Naive thymus-derived CD4-positive, alpha-beta T cell (primary cell): Measurements from ENCODE around the gene TTC19. TPM values are rescaled to one million over a fixed set of nuclear protein-coding genes. Genes with fewer than 3 reads are reported as not detected.

Experiments
- ATAC-seq: fragments of 150-1000 bp; cut with Tn5 transposase; 2 replicates; pipeline ENCODE4 v1.10.0; 2021; ENCODE audit warnings: mild to moderate bottlenecking, moderate library complexity
- CTCF ChIA-PET: fragments of 350-600 bp; sonication (Branson Sonifier 250); formaldehyde crosslinking; loops from one replicate; lab custom pipeline; 2021; ENCODE audit warnings: antibody characterized with exemption; lab: Charles Lee
- POLR2A ChIA-PET: fragments of 350-600 bp; sonication (Branson Sonifier 250); formaldehyde crosslinking; loops from one replicate; lab custom pipeline; 2021; ENCODE audit warnings: antibody characterized with exemption, inconsistent platforms; lab: Charles Lee
- DNase-seq, 9 donors: peaks; one replicate each; pipeline versions ENCODE4 v3.0.0 to v3.0.0-alpha.2; 2020 to 2022; ENCODE audit warnings: mixed read lengths in 1 of 9
- H3K27ac ChIP-seq: one replicate; pipeline ENCODE4 v1.7.0; 2013; ENCODE audit warnings: mild to moderate bottlenecking, low read depth, low read length, moderate library complexity
- H3K27me3 ChIP-seq, 2 donors: one replicate each; pipeline ENCODE4 v1.7.0; 2013; ENCODE audit warnings: low read length in 2 of 2, mild to moderate bottlenecking in 2 of 2, moderate library complexity in 2 of 2; ENCODE audit not compliant: control insufficient read depth in 2 of 2, insufficient read depth in 2 of 2
- H3K36me3 ChIP-seq, 3 experiments: 1 replicate in 2 of 3; 2 replicates in 1 of 3; pipeline ENCODE4 v1.7.0; 2013; ENCODE audit warnings: low read length in 3 of 3, mild to moderate bottlenecking in 3 of 3, moderate library complexity in 1 of 3; ENCODE audit not compliant: insufficient read depth in 3 of 3, control insufficient read depth in 2 of 3
- H3K4me1 ChIP-seq, 2 donors: one replicate each; pipeline ENCODE4 v1.7.0; 2013; ENCODE audit warnings: low read length in 2 of 2, mild to moderate bottlenecking in 2 of 2, moderate library complexity in 1 of 2; ENCODE audit not compliant: control insufficient read depth in 2 of 2, insufficient read depth in 2 of 2
- H3K4me3 ChIP-seq: 2 replicates; pipeline ENCODE4 v1.7.0; 2013; ENCODE audit warnings: mild to moderate bottlenecking, low read length
- H3K9me3 ChIP-seq, 3 experiments: 1 replicate in 2 of 3; 2 replicates in 1 of 3; pipeline ENCODE4 v1.7.0; 2013; ENCODE audit warnings: low read length in 3 of 3; ENCODE audit not compliant: control insufficient read depth in 2 of 3
- H3K27ac Mint-ChIP-seq, 9 donors: one replicate each; pipeline ENCODE4 v1.8.0; 2020 to 2022; ENCODE audit warnings: mixed read lengths in 9 of 9, mild to moderate bottlenecking in 8 of 9, moderate library complexity in 5 of 9, inconsistent platforms in 2 of 9
- H3K27me3 Mint-ChIP-seq, 5 donors: one replicate each; pipeline ENCODE4 v1.8.0; 2021 to 2022; ENCODE audit warnings: mixed read lengths in 5 of 5, mild to moderate bottlenecking in 1 of 5
- H3K36me3 Mint-ChIP-seq, 5 donors: one replicate each; pipeline ENCODE4 v1.8.0; 2020 to 2022; ENCODE audit warnings: mixed read lengths in 5 of 5, mild to moderate bottlenecking in 3 of 5, inconsistent platforms in 1 of 5
- H3K4me1 Mint-ChIP-seq, 7 donors: one replicate each; pipeline ENCODE4 v1.8.0; 2020 to 2022; ENCODE audit warnings: mixed read lengths in 7 of 7, mild to moderate bottlenecking in 3 of 7, inconsistent platforms in 1 of 7
- H3K4me3 Mint-ChIP-seq, 10 donors: one replicate each; pipeline ENCODE4 v1.8.0; 2020 to 2022; ENCODE audit warnings: mild to moderate bottlenecking in 10 of 10, mixed read lengths in 10 of 10, moderate library complexity in 6 of 10, inconsistent platforms in 2 of 10
- H3K9me3 Mint-ChIP-seq, 11 donors: one replicate each; pipeline ENCODE4 v1.8.0; 2020 to 2022; ENCODE audit warnings: mixed read lengths in 11 of 11, mild to moderate bottlenecking in 4 of 11, inconsistent platforms in 1 of 11, moderate library complexity in 1 of 11
- intact Hi-C, 2 donors: fragments of 100-400 bp; cut with micrococcal nuclease; formaldehyde crosslinking; loops; one replicate each; pipeline ENCODE4 v1.15.1; 2023
- polyA plus RNA-seq, 2 donors: library from polyadenylated mRNA; unstranded; fragments of 300-500 nt; fragmentation: Illumina TruSeq; gene quantifications; one replicate each; pipeline ENCODE4 v1.2.3, GENCODE V29; 2021
- total RNA-seq, 6 experiments: library from RNA in 5 of 6; stranded (reverse) in 5 of 6; gene quantifications; 1 replicate in 5 of 6; 2 replicates in 1 of 6; pipeline ENCODE4 v1.2.3 and lab custom pipeline; 2021 to 2026

The TTC19 gene
- total and polyA plus RNA-seq, 7 experiments from 2014 or later: 32.8 to 61.6 (median 35.9) TPM

GRCh38 chr17:15966183-15966878 is 33.3 kb upstream of the TTC19 start:
- no peaks in the 10 kb centered on the region for H3K27me3 ChIP-seq
- no peaks in the 10 kb centered on the region for H3K9me3 Mint-ChIP-seq
- ATAC-seq (peak; percentile 56), DNase-seq (peak in 4 of 9 donors; percentile 6 to 25 (median 12))
- H3K36me3 ChIP-seq: no peaks in the 10 kb centered on the region
- H3K4me1 Mint-ChIP-seq: peaks cover 10 to 36% (median 25%) of the 10 kb centered on the region in 7 donors
- H3K27me3 Mint-ChIP-seq: peaks cover 0 to 35% (median 5%) of the 10 kb centered on the region in 5 donors
- H3K4me3 Mint-ChIP-seq: peak overlapping the region in 9 of 10 donors; percentile 42 to 79 (median 68)
- H3K27ac Mint-ChIP-seq: peak overlapping the region in 8 of 9 donors; percentile 38 to 98 (median 90)
- no peaks in the 10 kb centered on the region for H3K9me3 ChIP-seq
- ChIA-PET CTCF (interaction anchor here (0.6 kb wide), 1 partner anchor 29 kb away, joined by 4 read pairs; no protein-coding TSS in a partner anchor), POLR2A (interaction anchor here (0.6 kb wide), 1 partner anchor 158 kb away, joined by 4 read pairs; no protein-coding TSS in a partner anchor)
- H3K4me3 ChIP-seq: no peak overlapping the region
- intact Hi-C loops: no loop called here
- peaks cover 0 to 10% of the 10 kb centered on the region in 2 donors for H3K4me1 ChIP-seq
- peak overlapping the region; percentile 50 for H3K27ac ChIP-seq
- H3K36me3 Mint-ChIP-seq: no peaks in the 10 kb centered on the region

DNA sequence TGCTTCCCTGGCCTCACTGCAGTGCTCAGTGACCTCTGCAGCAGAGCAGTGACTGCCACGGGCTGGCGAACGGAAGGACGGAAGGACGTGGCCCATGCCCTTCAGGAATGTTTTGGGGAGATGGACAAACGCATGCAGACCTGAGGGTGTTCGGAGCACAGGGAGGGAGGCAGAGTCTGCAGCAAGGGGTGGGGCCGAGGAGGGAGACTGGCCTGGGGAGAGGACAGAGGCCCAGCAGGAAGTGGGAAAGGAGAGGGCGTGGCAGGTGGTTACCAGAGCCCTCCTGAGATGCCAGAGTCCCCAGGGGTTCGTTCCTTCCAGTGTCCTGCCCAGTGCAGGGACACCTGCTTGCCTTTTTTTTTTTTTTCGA is 32.8 kb upstream of the TTC19 start:
- POLR2A ChIA-PET: no interaction called here
- Mint-ChIP-seq H3K4me3 (peak overlapping the region in 9 of 10 donors; percentile 42 to 79 (median 68)), H3K4me1 (peaks cover 8 to 36% (median 25%) of the 10 kb centered on the region in 7 donors), H3K27ac (peak overlapping the region in 8 of 9 donors; percentile 38 to 98 (median 90)), H3K36me3 (no peaks in the 10 kb centered on the region), H3K27me3 (peaks cover 0 to 29% (median 5%) of the 10 kb centered on the region in 5 donors), H3K9me3 (no peaks in the 10 kb centered on the region)
- DNase-seq (no peak), ATAC-seq (peak; percentile 22)
- Histone ChIP-seq H3K9me3 (no peaks in the 10 kb centered on the region), H3K27ac (peak overlapping the region; percentile 50), H3K36me3 (no peaks in the 10 kb centered on the region), H3K4me3 (no peak overlapping the region), H3K27me3 (no peaks in the 10 kb centered on the region), H3K4me1 (peaks cover 0 to 10% of the 10 kb centered on the region in 2 donors)
- intact Hi-C loops: no loop called here
- CTCF ChIA-PET: interaction anchor here (0.6 kb wide), 1 partner anchor 29 kb away, joined by 4 read pairs; no protein-coding TSS in a partner anchor

DNA sequence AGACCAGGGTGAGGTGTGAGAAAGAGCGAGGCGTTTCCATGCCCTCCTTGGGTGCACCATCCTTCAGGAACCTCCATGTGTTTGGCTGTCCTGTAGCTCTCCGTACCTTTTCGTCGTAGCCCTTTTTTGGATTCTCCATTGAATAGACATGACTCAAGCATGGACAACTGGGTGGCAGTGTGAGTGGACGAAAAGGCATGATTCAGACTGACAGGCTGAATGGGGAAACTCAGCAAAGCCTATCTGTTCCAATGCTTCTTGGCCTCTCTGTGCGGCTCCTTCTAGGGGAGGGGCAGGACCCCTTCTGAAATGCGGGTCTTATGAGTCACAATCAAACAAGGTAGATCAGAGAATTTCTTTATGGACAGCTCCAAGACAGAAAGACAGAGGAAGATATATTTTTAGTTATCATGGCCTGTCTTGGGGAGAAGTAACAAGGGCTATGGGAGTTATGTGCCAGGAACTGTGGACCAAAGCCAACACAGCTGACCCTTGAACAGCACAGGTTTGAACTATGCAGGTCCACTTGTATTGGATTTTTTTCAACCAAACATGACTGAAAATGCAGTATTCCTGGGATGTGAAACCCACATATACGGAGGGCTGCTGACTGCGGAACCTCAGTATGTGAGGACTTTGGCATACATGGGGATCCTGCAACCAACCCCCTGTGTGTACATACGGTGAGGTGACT is 31.8 kb upstream of the TTC19 start:
- no peaks in the 10 kb centered on the region for H3K9me3 ChIP-seq
- Mint-ChIP-seq H3K27me3 (peaks cover 0 to 32% (median 5%) of the 10 kb centered on the region in 5 donors), H3K4me1 (peaks cover 8 to 36% (median 25%) of the 10 kb centered on the region in 7 donors), H3K4me3 (peak overlapping the region in 2 of 10 donors; percentile 17 to 33), H3K27ac (peak overlapping the region in 6 of 9 donors; percentile 16 to 88 (median 22)), H3K9me3 (no peaks in the 10 kb centered on the region), H3K36me3 (no peaks in the 10 kb centered on the region)
- H3K27ac ChIP-seq: no peak overlapping the region
- POLR2A ChIA-PET: interaction anchor here (0.7 kb wide), 1 partner anchor 1152 kb away, joined by 3 read pairs; no protein-coding TSS in a partner anchor
- no peaks in the 10 kb centered on the region for H3K36me3 ChIP-seq
- intact Hi-C loops: no loop called here
- DNase-seq: no peak
- H3K4me3 ChIP-seq: no peak overlapping the region
- ATAC-seq: no peak
- no peaks in the 10 kb centered on the region for H3K27me3 ChIP-seq
- peaks cover 0 to 10% of the 10 kb centered on the region in 2 donors for H3K4me1 ChIP-seq
- CTCF ChIA-PET: no interaction called here

DNA sequence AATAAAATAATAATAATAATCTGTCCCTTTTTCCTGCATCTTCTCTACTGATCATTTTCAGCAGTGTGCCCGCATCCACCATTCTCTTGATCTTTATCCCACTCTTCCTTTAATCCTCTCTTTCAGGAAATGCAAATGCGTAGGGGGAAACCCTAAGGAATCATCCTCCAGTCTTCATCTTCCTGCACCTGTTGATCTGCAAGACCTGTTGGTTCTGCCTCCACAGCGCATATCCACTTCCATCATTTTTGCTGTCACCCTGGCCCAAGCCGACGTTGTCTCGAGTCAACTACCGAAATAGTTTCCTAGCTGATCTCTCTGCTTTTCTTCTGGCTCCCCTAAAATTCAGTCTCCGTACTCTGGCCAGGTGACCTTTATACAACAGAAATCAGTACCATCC is 30.2 kb upstream of the TTC19 start:
- Histone ChIP-seq H3K27me3 (no peaks in the 10 kb centered on the region), H3K4me3 (no peak overlapping the region), H3K4me1 (peaks cover 0 to 10% of the 10 kb centered on the region in 2 donors), H3K9me3 (no peaks in the 10 kb centered on the region), H3K27ac (no peak overlapping the region), H3K36me3 (no peaks in the 10 kb centered on the region)
- Mint-ChIP-seq H3K36me3 (peaks cover 0 to 2% (median 0%) of the 10 kb centered on the region in 5 donors), H3K4me3 (no peak overlapping the region), H3K27ac (peak overlapping the region in 3 of 9 donors; percentile 41 to 88 (median 65)), H3K4me1 (peaks cover 8 to 36% (median 25%) of the 10 kb centered on the region in 7 donors), H3K9me3 (no peaks in the 10 kb centered on the region), H3K27me3 (peaks cover 0 to 30% (median 5%) of the 10 kb centered on the region in 5 donors)
- POLR2A ChIA-PET: no interaction called here
- ATAC-seq: no peak
- CTCF ChIA-PET: no interaction called here
- DNase-seq: no peak
- intact Hi-C loops: no loop called here

- H3K27me3 Mint-ChIP-seq: peaks cover 0 to 25% (median 5%) of the 10 kb centered on the region in 5 donors
- Histone ChIP-seq H3K4me3 (no peak overlapping the region), H3K27me3 (no peaks in the 10 kb centered on the region), H3K27ac (no peak overlapping the region), H3K4me1 (peaks cover 0 to 10% of the 10 kb centered on the region in 2 donors), H3K36me3 (peaks cover 0 to 5% (median 0%) of the 10 kb centered on the region in 3 experiments), H3K9me3 (no peaks in the 10 kb centered on the region)
- peaks cover 0 to 10% (median 0%) of the 10 kb centered on the region in 5 donors for H3K36me3 Mint-ChIP-seq
- CTCF ChIA-PET: no interaction called here
- intact Hi-C loops: no loop called here
- DNase-seq (no peak), ATAC-seq (no peak)
- POLR2A ChIA-PET: no interaction called here
- no peak overlapping the region for H3K27ac Mint-ChIP-seq
- no peak overlapping the region for H3K4me3 Mint-ChIP-seq
- H3K4me1 Mint-ChIP-seq: peaks cover 8 to 33% (median 22%) of the 10 kb centered on the region in 7 donors
- no peaks in the 10 kb centered on the region for H3K9me3 Mint-ChIP-seq
Measured at GRCh38 chr17:15970500-15970899, 29.1 kb upstream of the TTC19 start.

DNA sequence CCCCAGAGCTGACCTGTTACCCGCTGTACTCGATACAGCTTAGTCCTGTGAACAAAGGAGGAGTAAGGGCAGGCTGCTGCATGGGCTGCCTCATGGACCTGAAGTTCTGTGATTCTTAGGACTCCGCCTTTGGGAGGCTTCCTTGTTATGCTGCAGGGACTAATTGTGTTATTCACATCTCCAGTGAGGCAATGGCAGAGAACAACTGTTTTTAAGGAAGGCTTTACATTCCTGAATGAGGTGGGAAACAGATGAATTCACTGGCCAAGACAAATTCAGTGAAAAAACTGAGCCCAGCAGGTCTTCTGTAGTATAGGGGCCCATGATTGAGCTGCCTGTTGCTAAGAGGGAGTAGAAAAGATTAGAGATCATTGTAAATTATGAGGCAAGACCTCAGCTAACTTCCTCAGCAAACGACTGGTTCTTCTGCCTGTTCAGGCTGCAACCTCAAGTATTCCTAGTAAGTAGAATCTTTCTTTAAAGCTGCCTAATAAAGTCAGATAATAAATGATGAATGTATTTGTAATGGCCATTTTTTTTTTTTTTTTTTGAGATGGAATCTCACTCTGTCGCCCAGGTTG is 28.4 kb upstream of the TTC19 start:
- ATAC-seq (no peak), DNase-seq (no peak)
- Histone ChIP-seq H3K27me3 (no peaks in the 10 kb centered on the region), H3K36me3 (peaks cover 0 to 5% (median 0%) of the 10 kb centered on the region in 3 experiments), H3K9me3 (no peaks in the 10 kb centered on the region), H3K27ac (no peak overlapping the region), H3K4me3 (no peak overlapping the region), H3K4me1 (peaks cover 0 to 8% of the 10 kb centered on the region in 2 donors)
- peak overlapping the region in 1 of 9 donors; percentile 78 for H3K27ac Mint-ChIP-seq
- peaks cover 5 to 26% (median 16%) of the 10 kb centered on the region in 7 donors for H3K4me1 Mint-ChIP-seq
- CTCF ChIA-PET: no interaction called here
- H3K4me3 Mint-ChIP-seq: no peak overlapping the region
- no peaks in the 10 kb centered on the region for H3K9me3 Mint-ChIP-seq
- intact Hi-C loops: no loop called here
- H3K36me3 Mint-ChIP-seq: peaks cover 0 to 10% (median 0%) of the 10 kb centered on the region in 5 donors
- H3K27me3 Mint-ChIP-seq: peaks cover 0 to 20% (median 5%) of the 10 kb centered on the region in 5 donors
- POLR2A ChIA-PET: no interaction called here
